Neural progenitor cell (in vitro differentiated cells): ENCODE results near the gene NPIPB13. TPM values are rescaled to one million over a fixed set of nuclear protein-coding genes. Genes with fewer than 3 reads are reported as not detected.
"Not testable (repeated sequence)": the region's sequence is repeated elsewhere in the genome, so short reads cannot be mapped to it uniquely, and the experiment has no call there.

Source experiments
- DNase-seq: peaks from one replicate; pipeline ENCODE4 v3.0.0-alpha.2; 2016; ENCODE audit warnings: low spot score
- H2AFZ ChIP-seq: fragments of 200-600 bp; sonication (generic); replicated peaks from 2 replicates; pipeline ENCODE4 v1.6.1; 2016; ENCODE audit warnings: antibody characterized with exemption
- H3F3A ChIP-seq: fragments of 200-600 bp; sonication (generic); 2 replicates; pipeline ENCODE4 v1.6.1; 2016; ENCODE audit warnings: antibody characterized with exemption, low read depth
- H3K27ac ChIP-seq: fragments of 200-600 bp; sonication (generic); 2 replicates; pipeline ENCODE4 v1.5.1; 2016; ENCODE audit warnings: mild to moderate bottlenecking
- H3K27me3 ChIP-seq: fragments of 200-600 bp; sonication (generic); 2 replicates; pipeline ENCODE4 v1.6.1; 2016; ENCODE audit warnings: mild to moderate bottlenecking, moderate library complexity
- H3K36me3 ChIP-seq: fragments of 200-600 bp; sonication (generic); 2 replicates; pipeline ENCODE4 v1.5.1; 2016
- H3K4me1 ChIP-seq: fragments of 200-600 bp; sonication (generic); 2 replicates; pipeline ENCODE4 v1.6.1; 2016; ENCODE audit warnings: mixed run types
- H3K4me2 ChIP-seq: fragments of 200-600 bp; sonication (generic); 2 replicates; pipeline ENCODE4 v1.6.1; 2016
- H3K4me3 ChIP-seq: fragments of 200-600 bp; sonication (generic); 2 replicates; pipeline ENCODE4 v1.5.1; 2016
- H3K79me2 ChIP-seq: fragments of 200-600 bp; sonication (generic); 2 replicates; pipeline ENCODE4 v1.6.1; 2016; ENCODE audit warnings: low read depth
- H3K9ac ChIP-seq: fragments of 200-600 bp; sonication (generic); 2 replicates; pipeline ENCODE4 v1.6.1; 2016
- H3K9me3 ChIP-seq: fragments of 200-600 bp; sonication (generic); 2 replicates; pipeline ENCODE4 v1.5.1; 2016; ENCODE audit warnings: low read depth
- H4K20me1 ChIP-seq: fragments of 200-600 bp; sonication (generic); 2 replicates; pipeline ENCODE4 v1.6.1; 2016; ENCODE audit warnings: low read depth
- H3K27ac Mint-ChIP-seq: 3 replicates; pipeline ENCODE4 v1.8.0; 2021; ENCODE audit warnings: mixed read lengths
- H3K27me3 Mint-ChIP-seq: 2 replicates; pipeline ENCODE4 v1.8.0; 2022; ENCODE audit warnings: low read depth, mild to moderate bottlenecking, inconsistent platforms, moderate library complexity, mixed read lengths; ENCODE audit not compliant: insufficient read depth
- H3K36me3 Mint-ChIP-seq: 3 replicates; pipeline ENCODE4 v1.8.0; 2021; ENCODE audit warnings: mixed read lengths
- H3K4me1 Mint-ChIP-seq: 3 replicates; pipeline ENCODE4 v1.8.0; 2021; ENCODE audit warnings: mixed read lengths
- H3K4me3 Mint-ChIP-seq: 3 replicates; pipeline ENCODE4 v1.8.0; 2021; ENCODE audit warnings: mild to moderate bottlenecking, moderate library complexity, mixed read lengths
- H3K9me3 Mint-ChIP-seq: 3 replicates; pipeline ENCODE4 v1.8.0; 2020; ENCODE audit warnings: mixed read lengths
- total RNA-seq: library from RNA; depleted of rRNA; stranded (reverse); fragments of >200 nt; gene quantifications from 2 replicates; pipeline ENCODE4 v1.2.3, GENCODE V29; 2015; ENCODE audit warnings: low replicate concordance

Gene NPIPB13
- 1.9 and 4.0 TPM in 2 replicates for total RNA-seq

GRCh38 chr16:30248379-30248778, at the start of gene NPIPB13:
TSS of gene NPIPB13 (minus strand) at chr16:30248479. CDS start at chr16:30245573, 2,906 bp downstream.
- not testable (repeated sequence) for H3K9ac ChIP-seq, H3K9me3 Mint-ChIP-seq, H3K4me2 ChIP-seq, H3K4me1 ChIP-seq, DNase-seq, H3K36me3 Mint-ChIP-seq, H3K4me3 ChIP-seq, H3K27me3 ChIP-seq, H3K27ac ChIP-seq, H3K79me2 ChIP-seq, H4K20me1 ChIP-seq, H3K36me3 ChIP-seq, H3F3A ChIP-seq, H3K9me3 ChIP-seq, H3K4me1 Mint-ChIP-seq, H2AFZ ChIP-seq, H3K4me3 Mint-ChIP-seq, H3K27me3 Mint-ChIP-seq, H3K27ac Mint-ChIP-seq

- not testable (repeated sequence) for H3K4me1 Mint-ChIP-seq, H3K36me3 ChIP-seq, H3K9me3 Mint-ChIP-seq, H3K4me3 ChIP-seq, H3K4me3 Mint-ChIP-seq, H3K4me2 ChIP-seq, H3K79me2 ChIP-seq, H4K20me1 ChIP-seq, H3K4me1 ChIP-seq, DNase-seq, H3K27ac Mint-ChIP-seq, H3F3A ChIP-seq, H3K27me3 Mint-ChIP-seq, H3K9ac ChIP-seq, H3K27ac ChIP-seq, H2AFZ ChIP-seq, H3K27me3 ChIP-seq, H3K36me3 Mint-ChIP-seq, H3K9me3 ChIP-seq
These were observed 34.1 kb upstream of the NPIPB13 start for GRCh38 chr16:30282357-30282756.

GRCh38 chr16:30278523-30278922, 30.2 kb upstream of the NPIPB13 start:
- not testable (repeated sequence) for H3K4me1 Mint-ChIP-seq, H3K9ac ChIP-seq, H2AFZ ChIP-seq, H3K27ac ChIP-seq, H4K20me1 ChIP-seq, H3K36me3 ChIP-seq, H3K36me3 Mint-ChIP-seq, H3K9me3 Mint-ChIP-seq, H3K79me2 ChIP-seq, DNase-seq, H3K27me3 Mint-ChIP-seq, H3K27me3 ChIP-seq, H3K4me3 Mint-ChIP-seq, H3K27ac Mint-ChIP-seq, H3K4me1 ChIP-seq, H3F3A ChIP-seq, H3K4me2 ChIP-seq, H3K9me3 ChIP-seq, H3K4me3 ChIP-seq

- not testable (repeated sequence) for H3K27ac ChIP-seq, H3K9ac ChIP-seq, H3K4me3 ChIP-seq, H3K27ac Mint-ChIP-seq, H3K79me2 ChIP-seq, H3K27me3 ChIP-seq, H3K36me3 Mint-ChIP-seq, H3K9me3 ChIP-seq, H3K4me3 Mint-ChIP-seq, H3K4me1 ChIP-seq, H3K9me3 Mint-ChIP-seq, H3K27me3 Mint-ChIP-seq, H4K20me1 ChIP-seq, H3K4me1 Mint-ChIP-seq, DNase-seq, H3K36me3 ChIP-seq, H3F3A ChIP-seq, H2AFZ ChIP-seq, H3K4me2 ChIP-seq
These were observed 31.2 kb downstream of the NPIPB13 start for GRCh38 chr16:30217082-30217481.

GRCh38 chr16:30211414-30211813, 36.9 kb downstream of the NPIPB13 start:
- H3K36me3 ChIP-seq, H3K4me1 Mint-ChIP-seq, H3K27me3 Mint-ChIP-seq, H2AFZ ChIP-seq, H3K4me3 ChIP-seq, H3F3A ChIP-seq, DNase-seq, H3K9ac ChIP-seq, H3K36me3 Mint-ChIP-seq, H3K27ac Mint-ChIP-seq, H3K27me3 ChIP-seq, H3K4me3 Mint-ChIP-seq, H3K9me3 Mint-ChIP-seq, H3K79me2 ChIP-seq, H3K4me1 ChIP-seq, H3K4me2 ChIP-seq, H4K20me1 ChIP-seq, H3K9me3 ChIP-seq, H3K27ac ChIP-seq: not testable (repeated sequence)

- H3K4me1 ChIP-seq, H3K4me2 ChIP-seq, H3K36me3 ChIP-seq, H3K4me3 ChIP-seq, H3K4me3 Mint-ChIP-seq, H2AFZ ChIP-seq, H3K27me3 Mint-ChIP-seq, H3K27ac Mint-ChIP-seq, H3K4me1 Mint-ChIP-seq, H3K27ac ChIP-seq, H3K9ac ChIP-seq, DNase-seq, H3K36me3 Mint-ChIP-seq, H4K20me1 ChIP-seq, H3K9me3 Mint-ChIP-seq, H3K27me3 ChIP-seq, H3F3A ChIP-seq, H3K9me3 ChIP-seq, H3K79me2 ChIP-seq: not testable (repeated sequence)
These were observed 39.2 kb downstream of the NPIPB13 start for GRCh38 chr16:30209032-30209431.

- H3K4me3 Mint-ChIP-seq, result not testable (repeated sequence)
These were observed 41.1 kb downstream of the NPIPB13 start for GRCh38 chr16:30207063-30207704.

GRCh38 chr16:30206252-30206651, 42.0 kb downstream of the NPIPB13 start:
- Histone ChIP-seq H3K4me3 (peak overlapping the region; percentile 47), H3K4me2 (peak overlapping the region; percentile 76)
- DNase-seq, H3K27me3 ChIP-seq, H3K27ac Mint-ChIP-seq, H3K27ac ChIP-seq, H3K9ac ChIP-seq, H3F3A ChIP-seq, H3K79me2 ChIP-seq, H3K9me3 Mint-ChIP-seq, H3K36me3 Mint-ChIP-seq, H3K9me3 ChIP-seq, H4K20me1 ChIP-seq, H3K27me3 Mint-ChIP-seq, H3K4me1 ChIP-seq, H2AFZ ChIP-seq, H3K4me1 Mint-ChIP-seq, H3K4me3 Mint-ChIP-seq, H3K36me3 ChIP-seq: not testable (repeated sequence)

More at GRCh38 chr16:30207063-30207704, 41.1 kb downstream of the NPIPB13 start:
- DNase-seq, H3K27me3 ChIP-seq, H3K4me3 ChIP-seq, H3F3A ChIP-seq, H3K4me1 ChIP-seq, H3K27ac ChIP-seq, H3K36me3 ChIP-seq, H3K4me1 Mint-ChIP-seq, H3K27me3 Mint-ChIP-seq, H3K36me3 Mint-ChIP-seq, H3K4me2 ChIP-seq, H3K9me3 ChIP-seq, H2AFZ ChIP-seq, H3K79me2 ChIP-seq, H3K9ac ChIP-seq, H3K9me3 Mint-ChIP-seq, H4K20me1 ChIP-seq, H3K27ac Mint-ChIP-seq: not testable (repeated sequence)
